CD4-positive, alpha-beta T cell treated with Interleukin-17A for 4 hours (primary cell): ENCODE measurements around the gene PPAT.

Experiments
- DNase-seq: peaks from one replicate; pipeline ENCODE4 v3.0.0-alpha.2; 2020; ENCODE audit warnings: mixed read lengths

The PPAT gene

GRCh38 chr4:56430203-56430602 is 5.2 kb downstream of the PPAT start:
- no peak for DNase-seq

DNA sequence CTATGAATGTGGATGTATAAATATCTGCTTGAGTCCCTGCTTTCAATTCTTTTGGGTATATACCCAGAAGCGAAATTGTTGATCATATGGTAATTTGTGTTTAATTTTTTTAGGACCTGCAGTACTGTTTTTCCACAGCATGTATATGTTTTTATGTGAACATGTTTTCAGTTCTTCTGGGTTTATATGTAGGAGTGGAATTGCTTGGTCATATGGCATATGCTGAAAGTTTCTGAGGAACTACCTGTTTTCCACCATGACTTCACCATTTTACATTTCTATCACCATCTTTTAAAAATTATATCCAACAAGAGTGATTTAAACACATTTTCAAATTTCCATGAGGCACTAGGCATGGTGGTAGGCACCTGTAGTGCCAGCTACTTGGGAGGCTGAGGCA is 8.2 kb downstream of the PPAT start:
- DNase-seq, result no peak

DNA sequence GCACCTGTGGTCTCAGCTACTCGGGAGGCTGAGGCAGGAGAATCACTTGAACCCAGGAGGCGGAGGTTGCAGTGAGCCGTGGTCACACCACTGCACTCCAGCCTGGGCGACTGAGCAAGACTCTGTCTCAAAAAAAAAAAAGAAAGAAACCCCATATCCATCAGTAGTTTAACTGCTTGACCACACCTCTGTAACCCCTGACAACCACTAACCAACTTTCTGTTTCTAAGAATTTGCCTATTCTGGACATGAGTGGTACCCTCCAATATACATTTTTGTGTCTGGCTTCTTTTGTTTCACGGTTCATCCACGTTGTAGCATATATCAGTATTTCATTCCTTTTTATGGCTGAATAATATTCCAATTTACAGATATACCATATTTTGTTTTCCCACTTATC is 9.1 kb downstream of the PPAT start:
- DNase-seq, result no peak

DNA sequence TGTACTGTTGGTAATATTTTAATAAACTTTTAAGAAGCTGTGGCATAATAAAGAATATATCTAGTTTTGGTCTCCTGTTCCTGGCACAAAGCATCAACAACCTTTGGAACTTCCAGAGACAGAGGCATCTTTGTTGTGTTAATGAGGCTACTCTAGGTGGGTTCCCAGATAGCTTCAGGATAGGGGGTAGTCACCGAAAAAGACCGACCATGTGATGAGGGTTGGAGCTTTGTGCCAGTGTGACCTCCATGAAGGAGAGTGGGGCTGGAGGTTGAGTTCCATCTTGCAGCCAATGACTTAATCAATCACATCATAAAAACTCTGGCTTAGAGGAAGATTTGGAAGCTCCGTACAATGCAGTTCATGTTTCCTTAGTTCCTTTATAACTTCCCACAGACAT is 9.9 kb downstream of the PPAT start:
- DNase-seq, result no peak

GRCh38 chr4:56424697-56425514 is 10.5 kb downstream of the PPAT start:
- peak; percentile 69 for DNase-seq

DNA sequence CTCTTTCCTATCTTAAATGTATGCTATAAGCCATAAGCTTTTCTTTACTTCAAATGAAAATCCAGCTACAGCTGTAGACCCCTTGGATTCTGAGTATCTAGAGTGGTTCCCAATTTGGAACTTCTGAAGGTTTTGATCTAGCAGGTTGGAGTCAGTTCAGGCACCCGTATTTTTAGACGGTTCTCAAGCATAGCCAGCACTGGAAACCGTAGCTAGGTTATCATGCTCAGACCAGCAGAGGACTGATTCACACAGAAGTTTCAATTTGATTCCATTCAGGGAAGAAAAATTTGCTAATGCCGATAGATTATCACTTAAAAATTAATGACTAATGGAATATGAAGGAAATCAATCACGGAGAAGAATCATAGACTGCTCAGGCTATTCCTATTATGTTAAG is 11.2 kb downstream of the PPAT start:
- DNase-seq, result no peak

DNA sequence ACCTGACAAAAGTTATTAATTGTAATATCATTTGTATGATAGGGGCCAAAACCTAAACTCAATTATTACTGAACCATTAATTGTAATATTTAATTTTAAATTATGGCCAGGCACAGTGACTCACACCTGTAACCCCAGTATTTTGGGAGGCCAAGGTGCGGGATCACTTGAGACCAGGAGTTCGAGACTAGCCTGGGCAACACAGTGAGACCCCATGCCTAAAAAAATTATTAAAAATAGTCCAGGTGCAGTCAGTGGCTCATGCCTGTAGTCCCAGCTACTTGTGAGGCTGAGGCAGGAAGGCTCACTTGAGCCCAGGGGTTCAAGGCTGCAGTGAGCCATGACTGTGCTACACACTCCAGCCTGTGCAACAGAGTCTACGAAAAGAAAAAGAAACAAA is 18.0 kb downstream of the PPAT start:
- DNase-seq, result no peak

GRCh38 chr4:56416349-56416748 is 19.1 kb downstream of the PPAT start:
- no peak for DNase-seq

DNA sequence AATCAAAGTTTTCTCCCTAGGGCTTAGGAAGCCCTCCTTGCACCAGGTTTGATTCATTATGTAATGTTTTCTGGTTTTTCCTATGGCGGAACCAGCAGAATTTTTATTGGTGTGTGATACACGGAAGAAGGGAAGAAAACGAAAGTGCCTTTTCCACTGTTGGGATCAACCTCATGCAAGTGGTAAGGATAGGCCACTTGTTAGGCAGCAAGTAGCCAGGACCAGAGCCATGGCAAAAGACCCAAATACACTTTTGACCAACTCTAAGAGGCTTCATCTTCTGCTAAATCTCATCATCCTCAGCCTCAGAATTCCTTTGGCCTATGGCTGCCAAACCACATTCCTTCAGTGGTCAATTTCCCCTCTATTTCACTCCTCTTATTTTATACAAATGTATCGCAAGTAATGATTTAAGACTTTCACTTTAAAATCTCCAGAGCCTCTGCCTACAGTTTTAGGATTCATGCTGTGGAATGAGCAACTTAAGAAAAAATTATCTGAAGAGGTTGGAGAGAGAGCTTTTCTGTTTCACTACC is 21.2 kb downstream of the PPAT start:
- DNase-seq, result no peak

GRCh38 chr4:56410247-56411062 is 25.0 kb downstream of the PPAT start:
- no peak for DNase-seq

DNA sequence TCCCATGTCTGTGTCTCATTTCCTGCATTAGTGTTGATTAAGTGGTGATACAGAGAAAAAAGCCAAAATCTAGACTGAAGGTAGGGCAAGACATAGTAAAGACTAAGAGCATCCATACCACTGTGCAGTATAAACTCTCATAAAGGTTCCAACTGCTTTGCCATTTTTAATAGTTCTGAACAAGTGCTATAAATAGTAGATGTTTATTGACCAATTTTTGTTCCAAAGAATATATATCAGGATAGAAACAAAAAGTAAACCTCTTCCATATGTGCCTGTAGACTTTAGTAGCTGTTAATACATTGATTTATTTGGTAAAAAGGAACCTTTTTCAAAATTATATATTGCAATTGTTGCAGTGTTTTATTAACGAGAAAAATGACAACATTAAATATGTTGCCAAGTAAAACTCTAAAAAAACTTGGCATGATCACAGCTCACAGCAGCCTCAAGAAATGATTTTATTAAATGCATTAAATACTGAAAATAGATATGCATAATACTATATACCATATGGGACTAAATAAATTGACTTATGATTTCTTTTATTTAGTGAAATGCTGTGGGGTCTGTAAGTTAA is 25.8 kb downstream of the PPAT start:
- DNase-seq, result no peak

GRCh38 chr4:56408978-56409377 is 26.4 kb downstream of the PPAT start:
- no peak for DNase-seq

- DNase-seq, result no peak
These were observed 29.3 kb downstream of the PPAT start for GRCh38 chr4:56406151-56406550.

GRCh38 chr4:56405016-56405415 is 30.4 kb downstream of the PPAT start:
- DNase-seq, result no peak

GRCh38 chr4:56400560-56400959 is 34.9 kb downstream of the PPAT start:
- DNase-seq, result no peak

- no peak for DNase-seq
These were observed 44.1 kb downstream of the PPAT start for GRCh38 chr4:56391270-56391669.

- no peak for DNase-seq
These were observed 45.9 kb downstream of the PPAT start for GRCh38 chr4:56389558-56389957.

DNA sequence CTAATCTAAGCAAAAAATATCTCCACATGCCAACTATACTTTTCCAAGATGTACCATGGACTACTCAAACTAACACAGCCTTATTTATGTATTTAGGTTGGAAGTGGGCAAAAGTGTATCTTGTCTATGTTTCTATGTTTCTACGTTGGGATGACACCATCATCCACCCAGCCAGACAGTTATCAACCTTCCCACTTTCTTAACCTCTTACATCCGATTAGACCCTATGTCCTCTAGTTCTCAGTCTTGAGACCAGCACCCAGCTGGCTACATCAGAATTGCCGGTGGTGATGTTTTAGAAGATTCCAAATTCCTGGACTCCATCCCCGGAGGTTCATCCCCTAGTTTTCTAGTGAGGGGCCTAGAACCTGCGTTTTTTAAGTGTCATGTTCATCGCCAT is 47.1 kb downstream of the PPAT start:
- DNase-seq, result no peak

- DNase-seq, result peak; percentile 93
These were observed 48.1 kb downstream of the PPAT start, which contains the start of gene AASDH for GRCh38 chr4:56387023-56388001. Gene AASDH (minus strand): TSS chr4:56387491. CDS start chr4:56384299, 3,192 bp downstream.

DNA sequence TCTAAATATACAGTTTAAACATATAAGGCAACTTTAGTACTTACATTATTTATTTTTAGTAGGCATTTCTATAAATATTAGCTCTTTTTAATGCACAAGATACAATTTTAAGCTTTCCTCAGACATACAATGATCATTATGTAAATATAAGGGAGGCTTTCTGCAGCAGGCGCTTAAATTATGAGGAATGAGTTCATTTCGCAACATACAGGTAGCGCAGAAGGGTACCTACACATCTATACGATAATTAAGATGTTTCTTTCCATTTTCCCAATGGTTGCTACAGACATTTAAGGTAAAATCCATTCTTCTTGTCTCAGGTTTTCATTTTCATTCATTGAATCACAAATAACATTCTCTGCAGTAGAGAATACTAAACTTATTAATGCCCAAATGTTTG is 49.3 kb downstream of the PPAT start:
- DNase-seq, result no peak

GRCh38 chr4:56375458-56375857 is 60.0 kb downstream of the PPAT start:
- DNase-seq, result no peak

- no peak for DNase-seq
These were observed 60.5 kb downstream of the PPAT start for GRCh38 chr4:56374956-56375355.
